ELR (cell line): ENCODE results near the gene DGUOK.
A peak's percentile ranks its signal among the peaks of the same experiment; 100 is the strongest.
"Not testable (repeated sequence)": the region's sequence is repeated elsewhere in the genome, so short reads cannot be mapped to it uniquely, and the experiment has no call there.

Source experiments
- DNase-seq: peaks from one replicate; pipeline ENCODE4 v3.0.0-alpha.2; 2015; ENCODE audit warnings: low read depth

Gene DGUOK

GRCh38 chr2:73926493-73927327 is at the start of gene DGUOK:
Gene DGUOK, plus strand, starts transcription at chr2:73926880. Its CDS starts 31 bp downstream, at chr2:73926911.
- peak; percentile 100 for DNase-seq

GRCh38 chr2:73877071-73877802 is 49.4 kb upstream of the DGUOK start:
- DNase-seq, result no peak

GRCh38 chr2:73877984-73878383 is 48.7 kb upstream of the DGUOK start:
- not testable (repeated sequence) for DNase-seq

GRCh38 chr2:73885406-73885805 is 41.3 kb upstream of the DGUOK start:
- DNase-seq, result no peak

- no peak for DNase-seq
Observed at GRCh38 chr2:73886357-73886756, 40.3 kb upstream of the DGUOK start.

- DNase-seq, result peak; percentile 80
Observed at GRCh38 chr2:73887596-73888353, 38.9 kb upstream of the DGUOK start.

GRCh38 chr2:73888388-73888787 is 38.3 kb upstream of the DGUOK start:
- DNase-seq, result peak; percentile 8

GRCh38 chr2:73889206-73889605 is 37.5 kb upstream of the DGUOK start:
- DNase-seq, result no peak

GRCh38 chr2:73890301-73891092 is 36.2 kb upstream of the DGUOK start:
- DNase-seq, result peak; percentile 73

GRCh38 chr2:73891276-73891901 is 35.3 kb upstream of the DGUOK start:
- no peak for DNase-seq

- DNase-seq, result peak; percentile 24
Observed at GRCh38 chr2:73892631-73893329, 33.9 kb upstream of the DGUOK start, which contains the start of gene ACTG2. Gene ACTG2, plus strand, starts transcription at chr2:73893008. Its CDS starts 8,304 bp downstream, at chr2:73901312.

- no peak for DNase-seq
Observed at GRCh38 chr2:73893764-73894474, 32.8 kb upstream of the DGUOK start.

- DNase-seq, result no peak
Observed at GRCh38 chr2:73894475-73894850, 32.2 kb upstream of the DGUOK start.

- DNase-seq, result no peak
Observed at GRCh38 chr2:73894877-73895276, 31.8 kb upstream of the DGUOK start.

GRCh38 chr2:73895473-73895872 is 31.2 kb upstream of the DGUOK start:
- DNase-seq, result no peak

- peak; percentile 30 for DNase-seq
Observed at GRCh38 chr2:73896362-73897239, 30.1 kb upstream of the DGUOK start.

- DNase-seq, result no peak
Observed at GRCh38 chr2:73897240-73897583, 29.5 kb upstream of the DGUOK start.

GRCh38 chr2:73897934-73898333 is 28.7 kb upstream of the DGUOK start:
- no peak for DNase-seq

- DNase-seq, result no peak
Observed at GRCh38 chr2:73899801-73900336, 26.8 kb upstream of the DGUOK start.
